Amniotic epithelial cell (primary cell): ENCODE data around the gene ZNF473.

Experiments used
- DNase-seq: peaks from one replicate; pipeline ENCODE4 v3.0.0-alpha.2; 2010; ENCODE audit warnings: low read depth

The ZNF473 gene

DNA sequence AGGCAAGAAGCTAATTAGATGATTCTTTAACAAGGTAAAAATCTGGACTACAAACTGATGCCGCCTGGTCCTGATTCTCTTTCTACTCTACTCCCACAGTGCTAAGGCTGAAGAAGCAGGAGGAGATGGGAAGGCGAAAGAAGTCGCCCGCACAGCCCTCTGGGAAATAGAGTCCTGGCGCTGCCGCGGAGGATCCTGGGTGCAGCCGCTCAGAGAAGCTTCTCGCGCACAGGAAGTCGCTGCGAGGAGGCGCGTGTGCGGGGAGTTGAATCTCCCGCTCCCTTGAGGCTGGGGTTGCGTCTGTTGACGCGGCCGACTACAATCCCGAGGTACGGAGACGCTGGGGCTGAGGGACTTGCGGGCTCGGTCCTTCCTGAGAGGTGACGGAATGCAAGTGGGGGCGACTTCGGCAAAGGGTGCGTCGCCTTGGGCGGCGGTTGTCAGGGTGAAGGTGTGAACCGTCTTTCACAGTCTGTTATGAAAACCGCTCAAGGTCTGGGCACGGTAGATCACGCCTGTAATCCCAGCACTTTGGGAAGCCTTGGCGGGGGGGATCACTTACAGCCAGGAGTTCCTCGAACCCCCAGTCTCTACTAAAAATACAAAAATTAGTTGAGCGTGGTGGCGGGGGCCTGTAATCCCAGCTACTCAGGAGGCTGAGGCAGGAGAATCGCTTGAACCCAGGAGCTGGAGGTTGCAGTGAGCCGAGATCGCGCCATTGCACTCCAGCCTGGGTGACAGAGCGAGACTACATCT is at the start of gene ZNF473:
TSS of gene ZNF473 (plus strand) at position 212 of the 756 bp plus-strand sequence. CDS start 5,078 bp downstream, outside the sequence.
- DNase-seq = peak; percentile 94

DNA sequence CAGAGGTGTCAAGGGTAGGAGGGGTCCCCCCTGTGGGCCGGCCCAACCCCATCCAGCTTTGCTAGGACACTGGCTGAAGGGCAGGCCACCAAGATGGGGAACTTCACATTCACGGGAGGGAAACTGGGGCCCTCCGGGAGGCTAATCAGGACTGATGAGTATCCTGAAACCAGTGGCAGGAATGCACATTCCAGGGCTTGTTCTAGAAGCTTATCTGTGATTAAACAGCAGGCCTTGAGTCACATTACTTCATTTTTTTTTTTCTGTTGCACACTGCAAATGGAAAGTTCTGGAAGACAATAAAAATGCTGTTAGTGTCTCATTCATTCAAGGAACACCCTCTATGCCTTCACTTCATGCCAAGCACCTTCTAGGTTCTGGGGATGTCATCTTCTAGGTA is 49.3 kb upstream of the ZNF473 start:
- DNase-seq = peak; percentile 78

DNA sequence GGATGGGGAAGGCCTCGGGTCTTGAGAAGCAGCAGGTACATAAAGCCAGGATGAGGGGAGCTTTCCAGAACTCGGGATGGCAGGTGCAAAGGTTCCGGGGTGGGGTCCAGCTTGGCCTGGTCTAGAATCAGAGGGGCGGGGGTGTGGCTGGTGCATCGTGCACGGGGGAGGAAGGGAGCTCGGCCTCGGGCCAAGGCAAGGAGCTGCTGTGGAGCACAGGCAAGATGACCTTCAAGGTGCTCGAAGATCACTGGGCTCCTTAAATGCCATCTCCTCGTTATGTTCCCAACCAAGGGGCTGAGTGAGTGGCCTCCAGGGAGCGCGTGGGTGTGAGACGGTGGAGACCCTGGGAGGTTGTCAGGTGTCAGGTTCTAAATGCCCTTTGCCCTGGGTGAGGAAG is 48.7 kb upstream of the ZNF473 start:
- no peak for DNase-seq

DNA sequence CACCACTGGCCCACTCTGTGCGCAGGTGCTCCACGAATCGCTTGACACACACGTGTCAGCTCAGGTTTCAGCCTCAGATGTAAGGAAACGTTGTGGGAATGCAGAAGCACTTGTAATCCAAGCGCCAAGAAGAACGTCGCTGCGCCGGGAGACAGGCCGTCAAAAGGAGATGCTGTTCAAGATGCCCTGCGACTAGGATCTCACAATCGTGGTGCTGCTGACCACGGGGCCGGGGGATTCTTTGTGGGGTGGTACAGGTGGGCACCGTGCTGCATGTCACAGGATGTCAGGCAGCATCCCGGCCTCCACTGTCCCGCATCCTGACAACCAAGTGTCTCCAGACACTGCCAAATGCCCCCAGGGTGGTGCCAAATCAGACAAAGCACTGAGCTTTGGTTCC is 47.9 kb upstream of the ZNF473 start:
- DNase-seq = no peak

DNA sequence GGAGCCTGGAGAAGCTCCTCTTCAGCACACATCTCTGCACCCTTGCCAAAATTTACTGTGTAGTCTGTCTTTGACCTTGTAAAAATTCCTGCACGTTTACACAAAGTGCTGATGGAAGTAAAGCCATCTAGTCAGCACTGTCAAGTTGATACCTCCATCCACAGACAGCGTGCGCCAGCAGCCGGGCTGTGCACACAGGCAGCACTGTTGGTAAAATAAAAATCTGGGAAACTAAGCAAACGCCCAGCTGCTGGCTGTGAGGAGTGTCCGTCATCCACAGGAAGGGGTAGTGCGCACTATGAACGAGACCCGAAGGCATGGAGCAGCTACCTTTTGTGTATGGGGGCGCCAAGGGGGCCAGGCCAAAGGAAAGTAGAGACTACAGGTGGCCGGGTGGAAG is 47.5 kb upstream of the ZNF473 start:
- DNase-seq = no peak

DNA sequence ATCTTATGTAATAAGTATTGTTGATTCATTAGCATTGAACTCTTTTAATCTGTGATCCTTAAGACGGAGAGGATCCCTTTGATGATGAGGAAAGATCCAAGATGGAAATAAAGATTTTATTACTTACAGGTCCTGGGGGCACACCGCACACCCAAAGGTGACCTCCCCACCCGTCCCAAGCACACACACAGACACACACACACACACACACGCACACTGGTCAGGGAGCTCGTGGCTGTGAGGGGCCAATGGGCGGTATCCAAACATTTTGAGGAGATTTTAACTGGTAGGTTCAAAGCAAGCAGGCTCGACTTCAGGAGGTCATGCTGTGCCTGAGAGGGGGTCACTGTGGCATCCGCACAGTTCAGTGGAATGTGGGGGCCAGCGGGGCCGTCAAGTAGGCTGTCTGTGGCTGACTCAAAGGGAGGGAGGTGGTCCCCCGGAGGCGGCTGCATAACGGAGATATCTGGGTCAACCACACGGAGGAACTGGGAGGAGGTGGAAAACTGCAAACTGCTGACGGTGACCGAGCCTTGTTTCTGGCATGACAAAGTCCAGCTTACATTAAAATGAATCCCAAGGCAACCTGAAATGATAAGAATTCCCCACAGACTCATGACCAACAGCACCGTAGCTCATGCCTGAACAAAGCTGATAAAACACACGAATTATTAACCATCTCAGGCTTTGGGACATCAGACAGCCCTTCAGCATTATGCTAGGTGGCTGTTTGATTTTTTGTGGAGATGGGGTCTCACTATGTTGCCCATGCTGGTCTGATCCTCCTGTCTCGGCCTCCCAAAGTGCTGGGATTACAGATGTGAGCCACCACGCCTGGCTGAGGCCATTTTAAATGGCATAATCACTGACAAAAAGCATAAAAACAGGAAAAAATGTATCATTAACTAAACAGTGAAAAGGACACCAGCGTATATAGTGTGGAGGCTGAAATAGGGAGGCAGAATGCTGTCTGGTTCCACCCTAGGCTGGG is 43.9 kb upstream of the ZNF473 start:
- DNase-seq = peak; percentile 71

DNA sequence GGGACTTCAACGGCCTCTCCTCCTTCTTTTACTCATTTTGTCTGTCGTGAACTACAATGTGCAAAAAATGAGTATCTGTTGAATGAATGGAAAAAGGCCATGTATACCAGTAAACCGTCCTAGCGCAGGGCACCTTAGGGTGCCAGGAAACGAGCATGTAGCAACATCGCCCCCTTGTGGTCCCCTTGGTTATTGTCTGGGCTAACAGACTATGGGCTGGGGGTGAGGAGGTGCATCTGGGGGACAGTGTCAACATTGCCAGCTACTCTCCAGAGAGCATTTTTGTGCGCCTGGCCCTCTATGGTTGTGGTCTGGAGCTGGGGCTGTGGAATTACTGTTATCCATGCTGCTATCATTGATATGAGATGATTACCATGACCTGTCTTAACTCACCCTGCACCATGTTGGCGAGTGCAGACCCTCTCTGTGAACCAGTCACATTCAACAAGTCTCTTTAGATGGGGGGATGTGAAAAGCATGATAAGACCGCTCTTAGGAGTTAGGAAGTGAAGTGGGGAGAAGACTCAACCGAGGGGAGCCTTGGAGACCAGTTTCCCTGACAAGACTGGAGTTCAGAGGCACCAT is 42.1 kb upstream of the ZNF473 start:
- DNase-seq = peak; percentile 44

DNA sequence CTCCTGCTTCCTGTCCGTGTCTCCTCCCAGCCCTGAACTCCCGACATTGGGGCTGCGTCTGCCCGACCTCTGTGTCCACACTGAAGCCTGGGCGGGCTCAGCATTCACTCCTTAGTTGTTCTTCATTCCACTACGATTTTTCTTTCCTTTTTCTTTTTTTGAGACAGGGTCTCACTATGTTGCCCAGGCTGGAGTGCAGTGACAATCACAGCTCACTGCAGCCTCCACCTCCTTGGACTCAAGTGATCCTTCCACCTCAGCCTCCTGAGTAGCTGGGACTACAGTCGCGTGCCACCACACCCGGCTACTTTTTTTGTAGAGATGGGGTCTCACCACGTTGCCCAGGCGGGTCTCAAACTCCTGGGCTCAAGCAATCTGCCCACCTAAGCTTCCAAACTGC is 41.3 kb upstream of the ZNF473 start:
- no peak for DNase-seq

DNA sequence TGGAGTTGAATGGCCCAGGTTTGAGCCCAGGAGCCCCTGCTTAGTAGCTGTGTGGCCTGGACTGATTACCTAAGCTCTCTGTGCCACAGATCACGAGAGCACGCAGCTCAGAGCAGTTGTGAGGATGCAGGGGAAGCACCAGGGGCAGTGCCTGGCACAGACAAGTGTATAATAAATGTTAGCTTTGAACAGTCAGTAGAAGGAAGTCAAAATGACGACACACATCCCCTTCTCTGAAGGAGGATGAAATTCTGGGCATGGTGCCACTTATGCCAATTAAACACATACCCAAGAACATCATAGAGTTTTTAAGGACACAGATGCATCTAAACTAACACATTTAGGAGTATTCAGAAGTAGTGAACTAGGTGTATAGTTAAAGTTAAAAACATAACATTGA is 39.9 kb upstream of the ZNF473 start:
- no peak for DNase-seq

DNA sequence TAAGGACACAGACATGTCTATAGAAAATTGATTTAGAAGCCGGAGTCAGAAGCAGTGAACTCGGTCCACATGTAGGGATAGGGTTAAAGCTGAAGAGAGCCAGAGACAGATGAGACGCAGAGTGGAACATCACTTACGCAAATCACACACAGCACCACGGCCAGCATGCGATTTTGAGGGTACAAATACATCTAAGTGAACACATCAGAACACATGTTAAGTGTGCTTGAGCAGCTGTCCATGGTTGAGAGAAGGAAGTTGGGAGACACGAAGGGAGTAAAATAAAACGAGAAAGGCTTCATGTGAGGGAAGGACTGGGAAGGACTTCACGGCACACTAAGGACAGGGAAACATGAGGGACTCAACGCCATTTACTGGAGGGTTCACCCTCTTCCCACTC is 39.5 kb upstream of the ZNF473 start:
- no peak for DNase-seq

DNA sequence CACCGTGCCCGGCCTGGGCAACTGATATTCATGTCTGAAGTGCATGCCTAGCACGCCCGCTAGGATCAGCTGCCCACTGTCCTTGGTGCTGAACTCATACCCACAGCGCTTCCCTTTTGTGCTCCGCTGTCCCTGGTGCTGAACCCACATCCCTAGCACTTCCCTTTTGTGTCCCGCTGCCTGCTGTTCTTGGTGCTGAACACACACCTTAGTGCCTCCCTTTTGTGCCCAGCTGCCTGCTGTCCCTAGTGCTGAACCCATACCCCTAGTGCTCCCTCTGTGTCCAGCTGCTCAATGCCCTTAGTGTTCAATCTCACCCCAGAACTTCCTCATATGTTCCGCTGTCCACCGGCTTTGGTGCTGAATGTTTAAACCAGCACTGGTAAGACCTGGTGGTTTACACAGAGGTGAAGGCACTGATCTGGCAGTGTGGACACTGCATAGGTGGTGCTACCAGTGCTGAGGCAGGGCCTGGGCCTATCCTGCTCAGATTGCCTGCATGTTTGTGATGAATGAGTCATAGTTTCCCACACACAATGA is 38.6 kb upstream of the ZNF473 start:
- DNase-seq = peak; percentile 94

DNA sequence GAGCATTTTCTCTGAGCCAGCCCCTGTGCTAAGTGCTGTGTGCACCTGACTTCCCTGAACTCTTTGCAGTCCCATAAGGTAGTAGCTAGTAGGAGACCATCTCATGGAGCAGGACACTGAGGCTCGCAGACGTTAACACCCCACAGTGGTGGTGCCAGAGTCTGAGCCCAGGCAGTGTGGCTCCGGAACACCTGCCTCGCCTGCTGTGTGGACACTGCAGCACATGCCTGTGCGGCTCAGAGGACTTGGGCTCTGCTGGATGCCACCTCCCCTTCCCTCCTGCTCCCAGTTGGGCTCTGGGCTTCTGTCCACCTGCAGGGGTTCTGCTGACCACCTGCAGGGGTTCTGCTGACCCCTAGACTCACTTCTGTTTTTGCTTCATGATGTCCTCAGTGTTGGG is 37.8 kb upstream of the ZNF473 start:
- DNase-seq = no peak

DNA sequence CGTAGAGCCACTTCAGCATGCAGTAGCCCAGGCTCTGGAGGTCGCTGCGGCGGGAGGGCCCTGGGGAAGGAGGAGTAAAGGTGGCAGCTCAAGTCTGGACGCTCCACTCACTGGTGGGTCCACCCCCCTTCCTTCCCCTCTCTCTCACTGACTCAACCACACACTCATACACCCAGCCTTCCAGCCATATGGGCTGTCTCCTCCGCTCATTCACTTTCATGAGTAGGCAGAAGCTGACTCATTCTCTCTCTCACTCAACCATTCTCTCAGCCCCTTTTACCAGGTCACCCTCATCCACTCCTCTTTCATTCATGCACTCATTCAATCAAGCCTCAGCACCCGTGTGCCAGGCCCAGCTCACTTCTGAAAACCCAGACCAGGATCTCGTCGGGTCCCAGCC is 37.4 kb upstream of the ZNF473 start:
- DNase-seq = peak; percentile 55

DNA sequence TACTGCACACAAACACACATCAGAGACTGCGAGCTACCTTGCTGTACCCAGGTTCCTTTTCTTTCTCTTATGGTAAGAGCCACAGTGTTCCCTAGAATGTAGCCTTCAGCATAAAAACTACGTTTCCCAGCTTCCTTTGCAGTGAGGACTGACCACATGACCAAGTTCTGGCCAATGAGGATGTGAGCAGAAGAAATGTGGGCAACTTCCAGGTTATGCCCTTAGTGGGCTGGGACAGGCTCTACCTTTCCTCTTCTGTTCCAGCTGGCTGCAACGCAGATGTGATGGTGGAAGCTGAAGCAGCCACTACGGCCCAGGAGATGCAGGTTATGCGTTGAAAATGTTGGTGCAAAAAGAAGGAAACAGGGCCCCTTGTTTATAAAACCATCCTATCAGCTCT is 28.1 kb upstream of the ZNF473 start:
- DNase-seq = peak; percentile 51

DNA sequence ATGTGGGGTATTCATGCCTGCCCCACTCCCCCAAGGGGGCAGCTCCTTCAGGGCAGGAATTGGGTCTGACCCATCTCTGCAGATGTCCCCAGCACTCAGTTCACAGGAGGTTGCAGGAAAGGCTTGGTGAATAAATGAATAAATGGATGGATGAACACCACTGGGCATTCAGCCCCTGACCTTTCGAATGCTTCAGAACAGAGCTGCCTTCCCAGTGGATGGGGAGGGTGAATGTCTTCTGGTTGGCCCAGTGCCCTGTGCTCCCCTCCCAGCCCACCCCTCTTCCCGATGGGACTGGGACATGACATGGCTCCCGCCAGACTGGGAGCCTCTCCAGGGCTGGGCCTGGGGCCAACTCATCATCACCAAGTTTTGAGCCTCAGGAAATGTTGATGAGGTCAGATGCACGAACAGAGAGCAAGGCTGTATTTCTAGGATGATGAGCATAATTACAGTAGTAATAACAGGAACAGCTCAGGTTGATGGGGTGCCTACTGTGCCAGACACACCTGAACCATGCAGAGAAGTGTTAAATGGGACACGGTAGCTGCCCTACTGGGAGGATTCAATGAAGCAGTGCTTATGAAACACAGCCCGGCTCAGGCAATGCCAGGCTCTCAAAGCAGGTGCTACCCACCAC is 26.3 kb upstream of the ZNF473 start:
- no peak for DNase-seq

DNA sequence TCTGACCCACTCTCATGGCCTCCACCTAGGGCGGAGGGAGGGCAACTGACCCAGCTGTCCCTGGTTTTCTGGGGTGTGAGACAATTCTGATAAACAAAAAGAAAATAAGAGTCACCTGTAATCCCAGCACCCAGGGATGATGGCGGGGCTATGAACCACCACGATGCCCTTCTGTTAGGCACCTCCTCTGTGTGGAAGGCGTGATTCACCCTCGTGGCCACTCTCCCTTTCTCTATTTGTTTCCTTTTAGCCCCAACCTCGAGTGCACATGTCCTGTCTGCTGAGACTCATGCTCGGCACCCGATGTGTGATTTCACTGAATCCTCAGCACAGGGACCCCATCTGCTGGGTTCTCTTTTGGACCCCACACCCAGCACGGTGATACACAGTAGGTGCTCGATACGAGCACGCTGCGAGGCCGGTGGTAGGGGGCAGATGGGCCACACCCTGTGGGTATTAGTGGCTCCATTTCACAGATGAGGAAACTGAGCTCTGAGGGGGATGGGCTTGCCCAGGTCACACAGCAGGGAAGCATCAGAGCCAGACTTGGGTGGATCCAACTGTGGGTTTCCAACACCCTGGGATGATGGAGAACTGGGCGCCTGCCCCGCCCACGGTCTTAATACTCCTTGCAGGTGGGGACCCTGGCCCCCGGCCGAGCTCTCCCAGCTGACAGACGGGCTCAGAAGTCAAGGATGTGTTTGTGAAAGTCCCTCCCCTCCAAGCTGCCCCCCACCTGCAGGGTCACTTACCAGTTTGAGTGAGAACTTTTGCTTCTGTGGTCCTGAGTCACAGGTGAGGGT is 25.6 kb upstream of the ZNF473 start:
- DNase-seq = no peak

DNA sequence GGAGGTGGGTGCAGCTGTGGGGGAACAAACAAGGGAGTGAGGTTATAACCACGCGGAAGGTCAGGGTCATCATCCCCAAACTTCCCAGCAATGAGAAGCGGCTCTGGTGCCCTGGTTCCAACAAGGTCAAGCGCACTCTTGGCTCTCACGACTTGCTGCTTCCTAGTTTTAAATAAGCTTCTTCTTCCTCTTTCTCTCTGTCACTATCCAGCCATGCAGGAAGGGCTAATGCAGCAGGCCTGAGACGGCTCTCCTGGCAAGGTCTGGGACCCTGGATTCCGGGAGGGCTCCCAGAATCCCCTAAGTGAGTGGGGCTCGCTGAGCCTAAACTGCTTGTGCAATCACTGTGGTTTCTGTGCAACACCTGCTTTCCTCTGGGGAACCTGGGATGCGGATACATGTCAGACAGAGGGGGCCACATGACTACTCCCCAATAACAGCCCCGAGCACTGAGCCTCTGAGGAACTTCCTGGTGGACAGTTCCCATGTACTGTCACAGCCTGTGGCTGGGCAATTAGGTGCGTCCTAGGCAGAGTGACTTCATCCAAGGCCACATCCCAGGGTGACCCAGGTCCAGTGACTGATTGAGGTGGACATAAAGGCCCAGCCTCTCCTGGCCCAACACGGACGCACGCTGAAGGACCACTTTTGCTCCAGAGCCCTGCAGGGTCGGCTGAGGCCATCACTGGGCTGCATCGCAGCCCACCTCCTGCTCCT is 24.8 kb upstream of the ZNF473 start:
- DNase-seq = no peak

DNA sequence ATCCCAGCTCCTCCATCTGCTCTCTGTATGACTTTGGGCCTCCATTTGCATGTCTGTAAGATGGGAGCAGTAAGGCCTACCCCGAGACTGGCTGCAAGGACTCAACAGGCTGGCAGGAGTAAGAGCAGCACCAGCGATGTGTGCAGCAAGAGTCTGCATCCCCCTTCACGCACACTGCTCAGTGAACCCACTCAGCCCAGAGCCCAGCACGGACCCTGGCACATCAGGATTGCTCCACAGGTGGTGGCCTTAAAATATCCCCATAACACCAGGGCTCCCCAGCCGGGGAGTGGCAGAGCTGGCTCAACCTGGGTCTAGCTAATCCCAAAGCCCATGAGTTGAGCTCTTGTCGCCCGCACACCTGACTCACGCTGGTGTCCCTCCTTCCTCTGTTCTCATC is 24.0 kb upstream of the ZNF473 start:
- no peak for DNase-seq

DNA sequence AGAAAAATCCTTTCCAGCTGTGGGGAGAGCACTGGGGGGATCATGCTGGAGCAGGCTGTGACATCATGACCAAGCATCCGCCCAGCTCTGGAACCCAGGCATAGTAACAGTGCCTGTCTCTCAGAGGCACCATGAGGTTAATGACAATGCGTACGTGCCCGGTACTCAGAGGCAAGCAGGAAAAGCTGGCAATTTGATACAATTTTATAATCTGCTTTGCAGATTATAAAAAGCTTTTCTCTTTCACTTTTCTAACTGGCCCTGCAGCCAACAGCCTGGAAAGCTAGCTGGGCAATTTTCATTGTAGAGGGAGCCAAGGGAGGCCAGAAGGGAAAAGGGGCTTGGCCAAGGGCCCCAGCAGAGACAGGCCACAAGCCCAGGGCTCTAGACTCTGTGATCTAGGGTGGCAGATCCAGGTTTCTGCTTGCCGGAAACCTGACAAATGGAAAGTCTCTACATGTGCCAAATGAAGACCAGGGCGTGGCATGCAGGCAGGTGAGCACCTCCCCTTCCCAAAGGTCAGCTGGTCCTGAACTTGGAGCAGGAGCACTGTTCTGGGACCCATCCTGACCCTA is 23.3 kb upstream of the ZNF473 start:
- no peak for DNase-seq

DNA sequence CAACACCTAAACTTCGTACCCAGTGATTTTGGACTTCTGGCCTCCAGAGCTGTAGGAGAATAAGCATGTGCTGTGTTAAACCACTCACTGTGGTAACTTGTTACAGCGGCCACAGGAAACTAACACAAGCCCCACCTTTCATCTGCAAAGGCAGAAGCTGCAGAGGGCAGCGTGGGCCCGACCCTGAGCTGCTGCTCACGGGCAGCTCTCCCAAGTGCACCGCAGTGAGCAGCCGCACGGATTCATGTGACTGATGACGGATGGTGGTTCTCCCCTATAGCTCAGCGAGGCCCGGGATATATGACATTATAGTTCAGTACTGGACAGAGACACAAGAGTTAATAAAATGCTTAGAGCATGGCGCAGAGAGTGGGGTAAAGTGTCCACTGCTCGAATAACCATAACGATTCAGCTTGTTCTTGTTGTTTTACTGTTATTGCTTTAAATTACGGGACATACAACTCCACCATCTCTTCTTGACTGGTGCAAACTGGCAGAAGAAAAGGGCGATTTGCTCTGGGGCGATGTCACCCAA is 22.5 kb upstream of the ZNF473 start:
- DNase-seq = no peak
